ENCODE measurements around the gene LSP1. TPM values are rescaled to one million over a fixed set of nuclear protein-coding genes. Genes with fewer than 3 reads are reported as not detected.

LSP1 gene
- total RNA-seq, 1 donor from 2014 or later: not detected

DNA sequence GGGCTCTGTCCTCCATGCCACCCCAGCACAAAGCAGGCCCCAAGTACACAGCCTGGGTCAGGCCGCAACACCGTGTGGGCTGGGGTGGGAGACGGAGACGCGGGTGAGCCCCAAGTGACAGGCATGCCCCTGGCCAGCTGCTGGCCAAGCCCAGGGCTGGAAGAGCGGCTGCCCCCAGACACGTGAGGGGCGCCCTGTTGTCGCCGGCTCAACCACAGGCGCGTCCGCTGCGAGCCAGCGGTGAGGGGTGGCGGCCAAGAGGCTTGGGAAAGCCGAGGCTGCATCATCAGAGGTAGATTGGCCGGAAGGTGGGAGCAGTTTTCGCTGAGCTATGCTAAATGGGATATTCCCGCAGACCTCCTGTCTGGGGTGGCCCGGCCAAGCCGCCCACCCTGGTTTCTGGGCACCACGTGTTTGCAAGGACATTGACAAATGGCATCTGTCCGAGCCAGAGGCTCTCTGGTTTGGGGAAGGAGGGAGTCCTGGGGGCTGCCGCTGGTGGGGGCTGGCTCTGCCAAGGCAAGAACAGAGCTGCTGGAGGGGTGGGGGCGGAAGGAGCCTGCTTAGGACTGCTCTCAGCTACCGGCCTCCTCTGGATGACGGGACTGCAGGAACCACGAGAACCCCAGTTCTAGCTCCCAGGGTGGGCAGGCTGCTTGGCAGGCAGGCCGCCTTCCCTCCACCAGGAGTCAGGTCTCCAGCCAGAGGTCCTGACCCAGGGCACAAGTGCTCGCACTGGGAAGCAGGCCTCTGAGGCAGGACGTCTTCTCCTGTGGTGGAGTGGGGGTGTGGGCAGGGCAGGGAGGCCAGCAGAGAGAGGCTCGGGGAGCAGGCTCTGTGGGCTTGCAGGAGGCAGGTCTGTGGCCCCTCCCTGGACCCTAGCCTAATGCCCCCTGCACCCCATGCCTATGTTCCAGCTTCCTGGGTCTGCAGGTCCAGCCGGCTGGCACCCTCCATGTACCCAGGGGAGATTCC lies 38.3 kb downstream of the LSP1 start:
- no peak overlapping the region for H3K4me3 Mint-ChIP-seq (ENCODE audit: low read depth)
- H3K9me3 Mint-ChIP-seq (ENCODE audit: low read depth): no peaks in the 10 kb centered on the region
- no peak for DNase-seq (ENCODE audit: low spot score, unreplicated experiment)
- TF ChIP-seq, protein P1, sequence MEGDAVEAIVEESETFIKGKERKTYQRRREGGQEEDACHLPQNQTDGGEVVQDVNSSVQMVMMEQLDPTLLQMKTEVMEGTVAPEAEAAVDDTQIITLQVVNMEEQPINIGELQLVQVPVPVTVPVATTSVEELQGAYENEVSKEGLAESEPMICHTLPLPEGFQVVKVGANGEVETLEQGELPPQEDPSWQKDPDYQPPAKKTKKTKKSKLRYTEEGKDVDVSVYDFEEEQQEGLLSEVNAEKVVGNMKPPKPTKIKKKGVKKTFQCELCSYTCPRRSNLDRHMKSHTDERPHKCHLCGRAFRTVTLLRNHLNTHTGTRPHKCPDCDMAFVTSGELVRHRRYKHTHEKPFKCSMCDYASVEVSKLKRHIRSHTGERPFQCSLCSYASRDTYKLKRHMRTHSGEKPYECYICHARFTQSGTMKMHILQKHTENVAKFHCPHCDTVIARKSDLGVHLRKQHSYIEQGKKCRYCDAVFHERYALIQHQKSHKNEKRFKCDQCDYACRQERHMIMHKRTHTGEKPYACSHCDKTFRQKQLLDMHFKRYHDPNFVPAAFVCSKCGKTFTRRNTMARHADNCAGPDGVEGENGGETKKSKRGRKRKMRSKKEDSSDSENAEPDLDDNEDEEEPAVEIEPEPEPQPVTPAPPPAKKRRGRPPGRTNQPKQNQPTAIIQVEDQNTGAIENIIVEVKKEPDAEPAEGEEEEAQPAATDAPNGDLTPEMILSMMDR (IDR thresholded peaks at IDR 0.05; ENCODE audit: unreplicated experiment): no peak
- no peak overlapping the region for H3K27ac Mint-ChIP-seq
- no peaks in the 10 kb centered on the region for H3K36me3 Mint-ChIP-seq (ENCODE audit: insufficient read depth)
- H3K4me1 Mint-ChIP-seq (ENCODE audit: low read depth): peaks cover 1% of the 10 kb centered on the region
- peaks cover 26% of the 10 kb centered on the region for H3K27me3 Mint-ChIP-seq

DNA sequence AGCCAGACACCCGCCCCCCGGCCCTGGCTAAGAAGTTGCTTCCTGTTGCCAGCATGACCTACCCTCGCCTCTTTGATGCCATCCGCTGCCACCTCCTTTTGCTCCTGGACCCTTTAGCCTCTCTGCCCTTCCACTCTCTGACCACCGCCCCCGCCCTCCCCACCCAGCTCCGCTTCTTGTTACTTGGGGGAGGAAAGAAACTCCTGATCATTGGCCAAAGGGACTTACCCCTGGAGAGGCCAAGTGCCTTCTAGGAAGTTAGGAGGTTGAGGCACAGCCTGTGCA lies 38.9 kb downstream of the LSP1 start, which contains the start of gene PRR33:
Gene PRR33, minus strand, starts transcription at position 65 of the 285 bp plus-strand sequence. CDS start 1,311 bp downstream, outside the sequence.
- no peak within 1 kb of the TSS for H3K4me3 Mint-ChIP-seq (ENCODE audit: low read depth)
- TF ChIP-seq, protein P1 (IDR thresholded peaks at IDR 0.05; ENCODE audit: unreplicated experiment): no peak
- no peaks in the 10 kb centered on the region for H3K9me3 Mint-ChIP-seq (ENCODE audit: low read depth)
- H3K27ac Mint-ChIP-seq: no peak within 1 kb of the TSS
- peaks cover 6% of the 10 kb centered on the region for H3K4me1 Mint-ChIP-seq (ENCODE audit: low read depth)
- no peak for DNase-seq (ENCODE audit: low spot score, unreplicated experiment)
- no peaks in the 10 kb centered on the region for H3K36me3 Mint-ChIP-seq (ENCODE audit: insufficient read depth)
- peaks cover 26% of the 10 kb centered on the region for H3K27me3 Mint-ChIP-seq

DNA sequence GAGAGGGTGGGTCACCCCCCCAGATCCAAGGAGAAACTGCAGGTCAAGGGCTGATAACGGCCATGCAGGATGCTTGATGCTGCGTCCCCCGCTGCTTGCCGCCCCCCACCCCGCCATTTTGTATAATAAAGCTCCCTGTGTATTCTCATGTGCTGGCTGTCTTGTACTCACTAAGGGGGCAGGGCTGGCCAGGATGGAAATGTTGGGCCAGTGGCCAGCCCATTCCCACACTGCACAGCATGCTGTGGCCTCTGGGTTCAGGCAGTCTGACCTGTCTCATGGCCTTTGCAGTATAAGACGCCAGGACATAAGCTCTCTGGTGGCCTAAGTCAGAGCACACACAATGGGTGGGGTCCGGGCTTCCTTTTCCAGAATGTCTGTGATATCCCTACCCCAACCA lies 39.2 kb downstream of the LSP1 start:
- Mint-ChIP-seq H3K4me1 (ENCODE audit: low read depth) (peaks cover 6% of the 10 kb centered on the region), H3K4me3 (ENCODE audit: low read depth) (no peak overlapping the region), H3K9me3 (ENCODE audit: low read depth) (no peaks in the 10 kb centered on the region), H3K27me3 (peaks cover 26% of the 10 kb centered on the region), H3K36me3 (ENCODE audit: insufficient read depth) (no peaks in the 10 kb centered on the region), H3K27ac (no peak overlapping the region)
- TF ChIP-seq, protein P1 (IDR thresholded peaks at IDR 0.05; ENCODE audit: unreplicated experiment): no peak
- no peak for DNase-seq (ENCODE audit: low spot score, unreplicated experiment)

DNA sequence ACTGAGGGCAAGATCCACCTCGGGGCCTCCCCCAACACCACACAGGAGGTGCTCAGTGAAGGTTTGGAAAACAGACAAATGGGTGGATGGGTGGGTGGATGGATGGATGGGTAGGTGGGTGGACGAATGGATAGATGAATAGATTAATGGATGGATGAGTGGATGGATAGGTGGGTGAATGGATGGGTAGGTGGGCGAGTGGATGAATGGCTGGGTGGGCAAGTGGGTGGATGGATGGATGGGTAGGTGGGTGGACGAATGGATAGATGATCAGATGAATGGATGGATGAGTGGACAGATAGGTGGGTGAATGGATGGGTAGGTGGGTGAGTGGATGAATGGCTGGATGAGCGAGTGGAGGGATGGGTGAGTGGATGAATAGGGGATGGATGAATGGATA lies 39.7 kb downstream of the LSP1 start:
- Mint-ChIP-seq H3K27me3 (peaks cover 24% of the 10 kb centered on the region), H3K4me3 (ENCODE audit: low read depth) (no peak overlapping the region), H3K36me3 (ENCODE audit: insufficient read depth) (no peaks in the 10 kb centered on the region), H3K27ac (no peak overlapping the region), H3K9me3 (ENCODE audit: low read depth) (peaks cover under 1% of the 10 kb centered on the region), H3K4me1 (ENCODE audit: low read depth) (peaks cover 6% of the 10 kb centered on the region)
- DNase-seq (ENCODE audit: low spot score, unreplicated experiment): no peak
- TF ChIP-seq, protein P1 (IDR thresholded peaks at IDR 0.05; ENCODE audit: unreplicated experiment): no peak

DNA sequence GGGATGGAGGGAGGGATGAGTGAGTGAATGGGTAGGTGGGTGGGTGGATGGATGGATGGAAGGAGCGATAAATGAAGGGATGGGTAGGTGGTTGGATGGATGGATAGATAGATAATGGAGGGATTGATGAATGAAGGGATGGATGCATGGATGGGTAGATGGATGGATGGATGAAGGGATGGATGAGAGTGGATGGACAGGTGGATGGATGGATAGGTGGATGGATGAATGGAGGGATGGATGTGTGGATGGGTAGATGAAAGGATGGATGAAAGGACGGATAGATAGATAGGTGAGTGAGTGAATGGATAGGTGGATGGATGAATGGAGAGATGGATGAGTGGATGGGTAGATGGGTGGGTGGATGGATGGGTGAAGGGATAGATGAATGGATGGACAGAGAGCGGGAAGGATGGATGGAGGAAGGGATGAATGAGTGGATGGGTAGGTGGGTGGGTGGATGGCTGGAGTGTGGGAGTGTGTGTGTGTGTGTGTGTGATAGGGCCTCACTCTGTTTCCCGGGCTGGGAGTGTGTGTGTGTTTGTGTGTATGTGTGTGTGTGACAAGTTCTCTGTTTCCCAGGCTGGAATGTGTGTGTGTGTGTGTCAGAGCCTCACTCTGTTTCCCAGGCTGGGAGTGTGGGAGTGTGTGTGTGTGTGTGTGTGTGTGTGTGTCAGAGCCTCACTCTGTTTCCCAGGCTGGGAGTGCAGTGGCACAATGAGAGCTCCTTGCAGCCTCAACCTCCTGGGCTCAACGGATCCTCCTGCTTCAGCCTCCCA lies 40.9 kb downstream of the LSP1 start:
- Mint-ChIP-seq H3K9me3 (ENCODE audit: low read depth) (peaks cover 5% of the 10 kb centered on the region), H3K36me3 (ENCODE audit: insufficient read depth) (no peaks in the 10 kb centered on the region), H3K4me1 (ENCODE audit: low read depth) (peaks cover 6% of the 10 kb centered on the region), H3K4me3 (ENCODE audit: low read depth) (no peak overlapping the region), H3K27ac (no peak overlapping the region), H3K27me3 (peaks cover 19% of the 10 kb centered on the region)
- no peak for DNase-seq (ENCODE audit: low spot score, unreplicated experiment)
- TF ChIP-seq, protein P1 (IDR thresholded peaks at IDR 0.05; ENCODE audit: unreplicated experiment): no peak

All from progenitor cell of endocrine pancreas (in vitro differentiated cells).